Fibroblast of skin of scalp (primary cell): ENCODE data around the gene STYK1. TPM values are rescaled to one million over a fixed set of nuclear protein-coding genes. Genes with fewer than 3 reads are reported as not detected.
A peak's percentile ranks its signal among the peaks of the same experiment; 100 is the strongest.

Source experiments
- DNase-seq: peaks from one replicate; pipeline ENCODE4 v3.0.0-alpha.2; 2013
- polyA plus RNA-seq, 2 experiments: library from polyadenylated mRNA; unstranded; fragments of 120-200 nt; gene quantifications; one replicate each; pipeline ENCODE4 v1.2.1, GENCODE V29; 2013; ENCODE audit not compliant: insufficient read length in 2 of 2

STYK1 gene, protein sequence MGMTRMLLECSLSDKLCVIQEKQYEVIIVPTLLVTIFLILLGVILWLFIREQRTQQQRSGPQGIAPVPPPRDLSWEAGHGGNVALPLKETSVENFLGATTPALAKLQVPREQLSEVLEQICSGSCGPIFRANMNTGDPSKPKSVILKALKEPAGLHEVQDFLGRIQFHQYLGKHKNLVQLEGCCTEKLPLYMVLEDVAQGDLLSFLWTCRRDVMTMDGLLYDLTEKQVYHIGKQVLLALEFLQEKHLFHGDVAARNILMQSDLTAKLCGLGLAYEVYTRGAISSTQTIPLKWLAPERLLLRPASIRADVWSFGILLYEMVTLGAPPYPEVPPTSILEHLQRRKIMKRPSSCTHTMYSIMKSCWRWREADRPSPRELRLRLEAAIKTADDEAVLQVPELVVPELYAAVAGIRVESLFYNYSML
- polyA plus RNA-seq (2013, experiment 1 of 2; ENCODE audit: insufficient read length): 0.31 TPM
- polyA plus RNA-seq (2013, experiment 2 of 2; ENCODE audit: insufficient read length): 0.26 TPM

DNA sequence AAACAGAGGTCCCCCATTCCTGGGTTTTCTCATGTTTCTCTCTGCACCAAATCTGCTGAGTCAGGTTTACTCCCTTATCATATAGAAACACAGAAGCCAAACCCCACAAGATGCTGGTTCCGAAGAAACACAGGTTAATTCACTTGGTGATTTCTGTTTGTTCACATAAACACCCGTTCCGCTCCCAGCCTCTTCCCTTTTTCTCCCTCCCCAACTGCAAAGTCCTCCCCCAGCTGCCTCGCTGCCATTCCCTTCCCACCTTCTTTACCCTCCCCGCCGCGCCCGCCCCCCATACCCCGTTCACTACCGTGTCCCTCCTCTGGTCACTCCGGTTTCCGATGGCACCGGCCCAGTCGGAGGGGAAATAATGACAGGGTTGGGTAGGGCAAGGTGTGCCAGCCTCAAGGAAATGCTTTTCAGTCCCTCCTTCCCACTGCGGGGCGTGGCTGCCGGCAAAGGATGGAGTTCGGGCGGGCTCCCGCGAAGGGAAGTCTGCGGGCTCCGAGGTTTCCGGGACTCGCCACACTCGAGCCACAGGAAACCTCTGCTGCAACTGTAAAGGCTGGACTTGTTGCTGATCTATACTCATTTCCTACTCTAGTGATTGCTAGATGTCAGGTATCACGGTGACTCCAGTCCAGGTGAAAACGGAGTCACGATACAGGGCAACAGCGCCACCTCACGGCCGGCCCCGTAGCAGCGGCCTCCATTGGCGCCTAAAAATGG, at the start of gene STYK1:
Gene STYK1 (minus strand): TSS at position 394 of the 726 bp plus-strand sequence. CDS start 39,434 bp downstream, outside the sequence.
- peak; percentile 26 for DNase-seq

DNA sequence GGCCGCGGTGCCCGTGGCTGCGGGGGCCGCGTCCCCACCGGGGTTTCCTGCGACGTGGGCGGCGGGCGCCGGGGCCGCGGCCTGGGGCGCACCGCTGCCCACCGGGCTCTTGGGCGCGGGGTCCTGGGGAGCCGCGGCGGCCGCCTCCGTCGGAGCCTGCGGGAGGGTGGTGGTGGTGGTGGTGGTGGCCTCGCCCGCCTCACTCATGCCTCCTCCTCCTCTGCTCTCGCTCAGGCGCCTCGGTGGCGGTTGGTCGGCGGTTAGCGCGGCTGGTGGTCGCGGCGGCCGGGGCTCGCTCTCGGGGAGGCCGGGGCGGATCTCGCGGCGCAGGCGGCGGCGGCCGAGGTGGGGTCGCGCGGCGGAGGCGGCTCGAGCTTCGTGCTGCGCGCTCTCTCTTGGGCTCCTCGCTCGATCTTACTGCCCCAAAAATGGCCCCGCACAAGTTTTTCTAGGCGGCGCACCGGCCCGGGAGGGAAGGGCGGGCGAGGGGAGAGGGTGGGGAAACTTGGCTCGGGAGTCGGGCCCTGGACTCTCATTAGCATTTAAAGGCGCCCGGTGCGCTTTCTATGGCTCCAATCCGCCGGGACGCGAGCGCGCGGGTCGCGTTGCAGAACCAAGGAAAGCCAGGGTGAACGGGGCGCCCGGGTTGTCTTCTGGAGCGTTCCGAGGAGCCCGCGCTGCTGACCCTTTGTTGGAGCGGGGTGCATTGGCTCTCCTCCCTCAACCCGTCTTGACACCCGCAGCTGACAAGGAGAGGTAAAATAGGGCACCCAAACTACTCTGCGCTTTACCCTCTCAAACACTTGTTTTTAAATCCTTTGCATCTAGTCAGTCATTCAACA, 49.3 kb upstream of the STYK1 start, which contains the start of gene YBX3:
Gene YBX3 (minus strand): TSS at position 419 of the 842 bp plus-strand sequence. CDS start 212 bp downstream, at position 207.
- DNase-seq: peak; percentile 80

DNA sequence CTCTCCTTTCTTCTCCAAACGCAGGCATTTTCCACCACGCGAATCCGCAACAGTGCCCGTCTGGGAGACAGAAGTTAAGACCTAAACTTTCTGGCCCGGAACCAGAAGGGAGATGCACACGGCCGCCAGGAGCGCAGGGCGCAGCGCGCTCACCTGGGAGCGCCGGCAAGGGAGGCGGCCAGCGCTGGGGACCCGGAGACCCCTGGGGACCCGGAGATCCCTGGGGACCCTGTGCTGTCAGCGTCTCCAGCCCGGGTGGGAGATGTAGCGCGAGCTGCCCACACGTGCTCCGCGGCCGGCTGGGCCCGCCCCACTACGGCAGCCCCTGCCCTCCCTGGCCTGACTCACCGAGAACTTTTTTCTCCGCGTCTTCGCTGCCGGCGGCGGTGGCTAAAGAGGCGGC, 48.7 kb upstream of the STYK1 start:
- DNase-seq: peak; percentile 53

DNA sequence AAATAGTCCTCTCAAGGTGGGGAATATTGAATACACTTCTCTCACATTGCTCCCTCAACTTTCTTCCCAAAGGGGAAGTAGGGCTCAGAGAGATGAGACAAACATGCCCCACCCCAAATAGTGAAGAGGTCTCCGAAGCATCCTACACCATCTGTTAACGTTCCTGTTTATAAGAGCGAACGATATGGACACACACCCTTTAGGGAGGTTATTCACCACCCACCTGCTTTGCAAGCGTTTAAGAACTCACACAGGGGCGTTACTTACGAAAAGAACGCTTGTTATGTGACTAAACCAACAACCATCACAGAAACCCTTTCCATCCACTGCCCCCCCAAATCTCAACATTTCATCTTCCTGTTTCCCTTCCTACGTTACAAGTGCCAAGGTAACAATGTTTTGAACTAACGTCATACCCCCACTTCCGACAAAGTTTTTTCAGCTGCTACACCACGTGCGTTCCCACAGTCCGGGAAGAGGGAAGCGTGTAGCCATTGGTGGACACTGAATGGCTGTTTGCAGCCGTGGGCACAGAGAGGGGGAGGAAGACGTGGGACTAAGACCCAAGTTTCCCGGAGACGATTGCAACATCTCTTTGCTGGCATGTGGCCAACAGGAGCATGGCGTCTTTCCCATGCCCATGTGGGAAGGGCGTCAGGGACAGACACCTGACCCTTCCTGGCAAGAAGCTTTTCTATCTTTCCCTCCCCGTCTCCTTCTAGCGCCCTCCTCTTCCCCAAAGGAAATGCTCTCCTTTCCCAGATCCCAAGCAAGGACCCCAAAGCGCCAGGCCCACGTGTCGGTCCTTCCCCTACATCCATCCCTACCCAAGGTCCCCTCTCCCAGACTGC, 48.0 kb upstream of the STYK1 start:
- peak; percentile 90 for DNase-seq

DNA sequence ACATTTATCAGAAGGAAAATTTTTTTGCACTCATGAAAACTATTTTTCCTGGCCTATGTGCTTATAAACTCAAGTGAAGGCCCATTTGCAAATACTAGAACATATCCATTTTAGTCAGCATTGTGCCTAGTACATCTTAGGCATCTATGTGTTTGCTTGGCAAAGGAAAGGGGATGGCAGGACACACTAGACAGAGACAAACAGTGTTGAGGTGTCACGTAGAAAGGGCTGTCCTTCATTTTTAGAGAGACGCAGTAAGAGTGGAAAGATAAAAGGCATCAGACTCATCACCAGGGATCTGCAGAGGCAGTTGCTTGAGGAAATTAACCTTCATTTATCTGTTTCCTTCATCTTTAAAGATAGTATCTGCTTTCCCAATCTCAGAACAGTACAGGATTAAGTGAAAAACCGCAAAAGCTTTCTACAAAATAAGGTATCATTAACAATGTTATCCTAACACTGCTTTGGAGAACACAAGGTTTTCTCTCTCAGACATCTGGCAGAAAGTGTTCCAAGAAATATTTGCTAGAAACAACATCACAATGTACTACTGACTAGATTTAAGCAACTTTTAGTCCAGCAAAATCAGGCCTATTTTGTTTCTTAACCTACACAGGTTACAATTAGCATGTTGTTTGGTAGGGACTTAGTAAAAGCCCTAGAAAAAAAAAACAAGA, 47.3 kb upstream of the STYK1 start:
- DNase-seq: no peak

DNA sequence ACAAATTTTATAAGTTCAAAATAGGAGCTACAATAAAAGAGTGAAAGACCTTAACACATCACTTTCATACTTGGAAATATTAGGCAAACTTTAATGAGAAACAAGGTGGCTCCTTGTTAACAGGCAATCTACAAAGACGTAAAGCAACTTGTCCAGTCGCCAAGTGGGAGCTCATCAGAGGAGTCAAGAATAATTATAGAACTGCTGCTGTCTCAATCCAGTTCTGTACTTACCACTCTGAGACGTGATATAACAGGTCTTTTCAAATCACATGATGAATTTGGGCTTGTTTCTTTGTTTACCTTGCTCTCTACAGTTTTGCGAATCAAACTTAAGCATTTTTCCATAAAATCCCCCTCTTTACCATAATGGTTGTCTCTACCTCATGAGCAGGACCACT, 45.6 kb upstream of the STYK1 start:
- DNase-seq: no peak

DNA sequence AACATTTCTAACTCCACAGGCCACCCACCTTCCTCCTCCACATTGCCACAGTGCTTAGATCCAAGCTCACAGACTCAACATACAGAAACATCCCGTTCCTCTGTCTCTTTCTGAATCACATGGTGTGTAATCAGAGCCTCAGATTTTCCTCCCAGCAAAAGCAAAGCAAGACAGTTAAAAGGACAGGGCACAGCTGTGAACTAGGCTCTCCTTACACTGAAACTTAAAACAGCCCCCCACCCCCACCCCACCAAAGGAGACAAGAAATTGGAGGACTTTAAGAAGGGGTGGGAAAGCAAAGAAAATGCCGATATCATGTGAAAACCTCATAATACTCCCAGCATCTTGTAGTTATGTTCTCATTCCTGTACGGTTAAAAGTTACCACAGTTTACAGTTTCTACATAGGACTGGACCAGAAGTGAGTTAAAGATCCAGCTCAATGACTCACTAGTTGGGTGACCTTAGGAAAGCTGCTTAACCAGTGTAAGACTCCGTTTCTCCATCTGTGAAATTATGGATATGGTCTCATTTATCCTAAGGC, 44.5 kb upstream of the STYK1 start:
- DNase-seq: peak; percentile 42

DNA sequence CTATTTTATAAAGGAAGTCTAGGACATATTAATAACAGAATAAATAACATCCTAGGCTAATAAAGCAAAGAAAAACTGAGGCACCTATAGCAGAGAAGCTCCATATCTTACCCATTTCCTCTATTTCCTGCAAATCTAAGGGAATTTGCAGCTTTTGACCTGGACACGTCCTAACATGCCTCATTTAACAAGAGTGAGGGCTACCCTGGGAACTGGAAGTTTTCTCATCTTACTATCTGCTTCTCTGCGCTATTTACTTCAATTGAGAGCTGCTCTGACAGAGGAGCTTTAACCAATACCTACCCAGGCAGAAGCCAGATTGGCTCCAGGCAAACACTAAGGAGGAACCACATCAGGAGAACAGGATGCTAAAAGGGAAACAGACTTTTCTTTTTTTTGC, 43.6 kb upstream of the STYK1 start:
- no peak for DNase-seq

DNA sequence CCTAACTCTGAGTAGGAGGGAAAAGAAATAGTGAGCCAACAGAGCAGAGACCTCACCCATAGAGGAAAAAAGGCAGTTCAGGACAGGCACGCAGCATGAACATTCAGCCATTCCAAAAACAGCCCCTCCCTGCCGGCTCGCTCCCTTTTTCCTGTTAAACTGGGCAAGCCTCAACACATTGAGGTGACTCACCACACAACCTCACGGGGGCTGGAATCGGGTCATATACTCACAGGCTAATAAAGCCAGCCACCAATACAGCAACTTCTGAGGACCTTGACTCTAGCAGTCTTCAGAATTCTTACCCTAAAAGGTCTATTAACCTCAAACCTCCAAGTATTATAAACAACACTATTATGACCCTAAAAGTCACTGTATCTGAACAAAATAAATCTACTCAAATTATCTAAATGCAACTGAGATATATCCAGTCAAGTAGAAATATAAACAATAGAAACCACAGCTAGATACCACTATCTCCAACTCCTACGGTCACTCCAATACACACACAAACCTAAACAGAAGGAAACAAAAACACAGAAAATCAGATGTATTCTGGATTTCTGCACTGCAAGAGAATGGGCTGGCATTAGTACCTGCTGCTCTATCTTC, 43.0 kb upstream of the STYK1 start:
- DNase-seq: peak; percentile 83

DNA sequence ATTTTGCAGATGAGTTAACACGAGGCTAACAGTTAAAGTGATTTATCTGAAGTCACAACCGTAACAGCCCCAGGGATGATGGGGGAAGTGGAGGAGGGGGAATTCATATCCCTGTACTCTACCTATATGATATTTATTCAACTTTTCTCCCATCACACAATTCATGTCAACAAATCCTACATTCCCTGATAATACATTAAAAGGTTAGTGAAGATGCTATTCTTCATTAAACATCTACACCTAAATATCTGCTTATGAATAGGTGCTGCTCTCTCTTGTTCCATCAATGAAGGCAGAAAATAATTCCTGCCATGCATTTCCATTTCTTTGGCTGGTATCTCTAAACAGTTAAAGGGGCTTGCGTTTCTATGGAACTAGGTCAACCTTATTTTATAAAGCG, 42.4 kb upstream of the STYK1 start:
- DNase-seq: no peak

DNA sequence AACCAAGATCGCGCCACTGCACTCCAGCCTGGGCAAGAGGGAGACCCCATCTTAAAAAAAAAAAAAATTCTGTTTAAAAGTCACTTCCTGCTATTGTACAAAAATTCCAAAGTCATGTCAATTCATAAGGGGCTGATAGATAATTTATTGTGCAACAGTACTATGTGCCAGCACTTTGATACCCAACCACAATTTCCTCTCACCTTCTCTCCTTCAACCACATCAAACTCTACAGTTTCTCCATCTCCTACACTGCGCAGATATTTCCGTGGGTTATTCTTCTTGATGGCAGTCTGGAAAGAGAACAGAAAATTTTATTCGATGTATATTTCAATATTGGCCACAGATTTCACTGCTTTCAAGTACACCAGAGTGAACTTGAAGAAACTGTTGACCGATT, 41.6 kb upstream of the STYK1 start:
- no peak for DNase-seq

DNA sequence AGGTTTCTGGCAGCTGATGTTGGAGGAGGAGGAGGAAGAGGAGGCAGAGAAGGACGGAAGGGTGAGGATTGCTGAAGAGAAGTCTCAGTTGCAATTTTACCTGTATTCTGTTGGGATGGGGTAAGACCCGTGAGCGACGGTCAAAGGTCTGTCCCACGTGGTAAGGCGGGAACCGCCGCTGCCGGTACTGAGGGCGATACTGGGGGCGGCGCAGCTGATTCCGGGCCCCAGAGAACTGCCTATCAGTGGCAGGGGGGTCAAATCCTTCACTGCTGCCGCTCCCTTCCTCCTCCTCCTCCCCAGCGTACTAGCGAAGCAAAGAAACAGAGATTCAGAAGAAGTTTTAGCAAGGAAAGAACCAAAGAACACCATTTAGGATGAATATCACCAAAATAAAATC, 36.0 kb upstream of the STYK1 start:
- DNase-seq: no peak

DNA sequence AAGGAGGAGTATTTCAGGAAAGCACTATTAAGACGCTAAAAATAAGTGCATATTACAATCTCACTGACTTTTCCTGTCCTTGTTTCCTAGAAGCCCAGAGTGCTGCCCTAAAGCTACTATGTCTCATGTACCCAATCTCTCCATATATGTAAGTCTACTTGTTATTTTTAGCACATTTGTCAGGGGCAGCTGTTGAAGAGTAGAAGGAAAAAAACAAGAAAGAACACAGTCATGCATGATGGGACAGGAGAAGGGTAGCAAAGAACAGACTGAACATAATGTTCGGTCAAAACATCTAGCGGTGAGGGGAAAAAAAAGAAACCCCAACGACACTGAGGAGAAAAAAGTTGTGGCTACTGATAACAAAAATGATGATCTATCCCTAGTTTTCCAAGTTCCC, 35.0 kb upstream of the STYK1 start:
- no peak for DNase-seq

DNA sequence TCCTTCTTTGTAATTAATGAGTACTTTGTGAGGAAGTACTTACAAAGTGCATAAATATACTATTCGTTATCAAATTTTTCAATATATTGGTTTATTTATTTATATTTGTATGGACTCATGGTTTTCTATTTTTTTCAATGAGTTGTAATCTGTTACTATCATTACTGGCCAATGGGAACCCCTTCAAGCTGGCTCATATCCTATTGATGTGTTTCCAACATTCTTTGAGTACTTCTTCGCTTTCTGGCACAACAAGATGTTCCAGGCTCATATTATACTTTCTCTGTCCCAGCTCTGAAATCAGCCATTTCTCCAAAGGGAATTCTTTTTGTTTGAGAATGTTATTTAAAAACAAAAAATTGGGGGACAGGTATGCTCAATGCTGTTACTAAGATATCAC, 31.8 kb upstream of the STYK1 start:
- no peak for DNase-seq

DNA sequence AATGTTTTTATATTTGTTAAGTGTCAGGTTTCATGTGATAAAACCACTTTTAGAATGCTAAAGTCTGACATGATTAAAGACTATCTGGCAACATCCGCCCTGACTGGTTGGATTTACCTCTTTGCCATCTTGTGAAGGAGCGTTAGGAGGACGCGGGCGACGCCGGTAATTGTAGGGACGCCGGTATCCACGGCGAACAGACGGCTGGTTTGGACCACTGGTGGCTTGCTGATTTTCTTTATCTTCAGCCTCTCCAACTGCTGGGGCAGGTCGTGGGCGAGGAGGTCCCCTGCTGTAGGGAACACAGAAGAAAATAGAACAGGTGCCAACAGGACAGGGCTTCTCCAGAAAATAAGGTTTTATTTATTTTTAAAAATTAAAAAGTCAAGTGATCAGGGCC, 28.0 kb upstream of the STYK1 start:
- DNase-seq: no peak

DNA sequence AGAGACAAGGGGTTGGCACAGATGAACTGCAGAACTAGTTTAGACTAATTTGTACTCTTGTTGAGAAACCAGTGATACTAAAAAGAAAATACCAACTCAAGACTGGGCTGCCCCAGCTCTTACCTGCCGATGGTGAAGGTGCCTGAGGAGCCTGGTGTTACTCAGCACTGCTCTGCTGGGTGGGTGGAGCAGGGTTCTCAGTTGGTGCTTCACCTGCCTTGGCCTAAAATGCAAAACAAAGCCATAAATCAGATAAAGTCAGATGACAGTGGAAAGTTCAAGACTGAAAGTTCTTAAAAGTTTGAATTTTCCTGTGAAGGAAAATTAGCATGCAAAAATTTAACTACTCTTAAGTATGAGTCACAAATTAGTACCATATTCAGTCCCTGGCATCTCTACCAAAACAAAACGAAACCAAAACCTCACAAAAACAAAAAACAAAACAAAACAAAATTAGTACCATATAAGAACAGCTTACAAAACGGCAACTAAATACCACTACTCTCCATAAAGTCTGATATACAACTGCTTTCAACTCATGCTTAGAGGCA, 27.4 kb upstream of the STYK1 start:
- peak; percentile 8 for DNase-seq

DNA sequence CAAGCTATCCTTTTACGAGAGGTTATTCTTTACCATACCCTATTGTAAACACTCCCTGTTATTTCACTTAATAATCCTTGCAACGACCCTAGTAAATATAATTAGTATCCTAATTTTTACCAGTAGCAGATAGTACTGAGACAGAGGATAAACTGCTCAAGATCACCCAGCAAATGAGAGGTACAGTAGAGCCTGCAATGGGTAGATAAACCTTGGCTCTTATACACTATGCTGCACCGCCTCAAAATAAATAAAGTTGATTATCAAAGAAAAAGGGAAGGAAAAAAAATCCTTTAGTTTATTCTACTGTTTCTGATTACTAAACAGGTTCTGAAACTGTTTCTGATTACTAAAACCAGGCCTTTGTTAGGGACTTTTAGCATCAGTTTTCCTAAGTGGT, 26.7 kb upstream of the STYK1 start:
- no peak for DNase-seq

DNA sequence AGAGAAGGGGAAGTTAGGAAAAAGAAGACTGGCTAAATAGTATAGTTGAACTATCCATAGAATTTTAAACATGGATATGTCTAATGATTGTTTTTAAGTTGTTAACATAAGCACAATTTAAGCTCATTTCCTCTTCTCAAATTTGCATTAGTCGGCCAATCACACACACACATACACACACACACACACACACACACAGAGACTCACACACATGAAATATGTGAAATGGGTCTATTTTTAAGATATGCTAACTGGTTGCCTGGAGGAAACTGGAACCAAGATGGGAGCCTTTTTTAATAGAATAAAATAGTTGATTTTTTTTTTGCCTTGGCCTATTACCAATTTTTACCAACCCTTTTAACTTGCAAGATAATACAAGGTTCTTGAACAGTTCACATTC, 24.0 kb upstream of the STYK1 start:
- no peak for DNase-seq

DNA sequence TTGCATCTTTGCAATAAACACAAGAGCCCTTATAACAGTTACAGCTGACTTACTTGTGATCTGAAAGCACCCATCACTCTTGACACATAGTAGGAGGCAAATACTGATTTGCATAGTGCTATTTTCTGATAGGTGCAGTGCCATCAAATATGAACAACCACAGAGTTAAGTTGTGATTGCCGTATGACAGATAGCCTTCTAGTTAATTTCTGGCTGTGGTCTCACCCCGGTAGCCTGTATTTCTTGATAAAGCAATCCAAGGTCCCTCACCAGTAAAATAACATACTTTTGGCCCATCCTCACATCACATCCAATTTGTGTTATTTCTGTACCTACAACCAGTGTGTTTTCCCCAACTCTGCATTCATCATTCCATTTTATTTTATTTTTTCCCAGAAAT, 23.3 kb upstream of the STYK1 start:
- no peak for DNase-seq

DNA sequence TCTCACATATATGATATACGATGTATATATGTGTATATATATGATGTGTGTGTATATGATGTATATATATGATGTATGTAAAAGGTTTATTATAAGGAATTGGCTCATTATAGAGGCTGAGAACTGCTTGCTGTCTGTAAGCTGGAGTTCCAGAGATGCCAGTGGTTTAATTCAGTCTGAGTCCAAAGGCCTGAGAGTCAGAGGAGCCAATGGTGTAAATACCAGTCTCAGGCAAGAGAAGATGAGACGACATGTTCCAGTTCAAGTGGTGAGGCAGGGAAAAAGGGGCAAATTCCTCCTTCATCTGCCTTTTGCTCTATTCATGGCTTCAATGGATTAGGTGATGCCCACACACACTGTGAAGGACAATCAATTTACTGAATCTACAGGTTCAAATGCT, 17.1 kb upstream of the STYK1 start:
- peak; percentile 19 for DNase-seq
